Measurements from ENCODE around the gene ASIC4.
A peak's percentile ranks its signal among the peaks of the same experiment; 100 is the strongest.

The ASIC4 gene

GRCh38 chr2:219569041-219569440 lies 54.8 kb downstream of the ASIC4 start:
- no peak for DNase-seq (ENCODE audit: extremely low read depth, low read depth)
- TF ChIP-seq CTCF (IDR thresholded peaks at IDR 0.05; ENCODE audit: low read depth, low read length): no peak

- TF ChIP-seq CTCF (IDR thresholded peaks at IDR 0.05; ENCODE audit: low read depth, low read length): no peak
- DNase-seq (ENCODE audit: extremely low read depth, low read depth): no peak
Observed at GRCh38 chr2:219569635-219570034, 55.4 kb downstream of the ASIC4 start.

- TF ChIP-seq CTCF (IDR thresholded peaks at IDR 0.05; ENCODE audit: low read depth, low read length): no peak
- no peak for DNase-seq (ENCODE audit: extremely low read depth, low read depth)
Observed at GRCh38 chr2:219570194-219570923, 56.1 kb downstream of the ASIC4 start.

- no peak for TF ChIP-seq CTCF (IDR thresholded peaks at IDR 0.05; ENCODE audit: low read depth, low read length)
- no peak for DNase-seq (ENCODE audit: extremely low read depth, low read depth)
Observed at GRCh38 chr2:219570924-219571310, 56.6 kb downstream of the ASIC4 start.

GRCh38 chr2:219571311-219572236 lies 57.3 kb downstream of the ASIC4 start, which contains the start of gene OBSL1:
TSS of gene OBSL1 (minus strand) at chr2:219571539. CDS start at chr2:219571232, 307 bp downstream.
- TF ChIP-seq CTCF (IDR thresholded peaks at IDR 0.05; ENCODE audit: low read depth, low read length): no peak
- DNase-seq (ENCODE audit: extremely low read depth, low read depth): peak; percentile 48

GRCh38 chr2:219572237-219573001 lies 58.1 kb downstream of the ASIC4 start, which contains the start of gene INHA:
TSS of gene INHA (plus strand) at chr2:219572310. CDS start at chr2:219572375, 65 bp downstream.
- DNase-seq (ENCODE audit: extremely low read depth, low read depth): no peak
- TF ChIP-seq CTCF (IDR thresholded peaks at IDR 0.05; ENCODE audit: low read depth, low read length): no peak

Measured in AG09319 (cell line).